Left lung (tissue), 10 donors: ENCODE results near the gene NCOA7. TPM values are rescaled to one million over a fixed set of nuclear protein-coding genes. Genes with fewer than 3 reads are reported as not detected.
"Not testable (repeated sequence)": the region's sequence is repeated elsewhere in the genome, so short reads cannot be mapped to it uniquely, and the experiment has no call there.

Experiments used
- ATAC-seq: fragments of 200-7000 bp; cut with Tn5 transposase; one replicate; pipeline ENCODE4 v1.9.1; 2020; ENCODE audit warnings: moderate library complexity
- DNase-seq, 4 donors: peaks; one replicate each; pipeline ENCODE4 v3.0.0-alpha.2; 2013 to 2020
- H3K27ac ChIP-seq, 2 donors: fragments of 200-600 bp; sonication (generic) in 1 of 2; one replicate each; pipeline versions ENCODE4 v1.5.0 to v1.8.0; 2020 to 2021
- H3K27me3 ChIP-seq, 2 donors: fragments of 200-600 bp; sonication (generic) in 1 of 2; one replicate each; pipeline versions ENCODE4 v1.5.0 to v1.8.0; 2020 to 2021
- H3K36me3 ChIP-seq, 2 donors: fragments of 200-600 bp; sonication (generic) in 1 of 2; one replicate each; pipeline versions ENCODE4 v1.5.0 to v1.8.0; 2020 to 2021
- H3K4me1 ChIP-seq, 2 donors: fragments of 200-600 bp; one replicate each; pipeline ENCODE4 v1.8.0; 2021
- H3K4me3 ChIP-seq, 2 donors: fragments of 200-600 bp; sonication (generic) in 1 of 2; one replicate each; pipeline versions ENCODE4 v1.5.0 to v1.8.0; 2020 to 2021; ENCODE audit warnings: mild to moderate bottlenecking in 1 of 2
- H3K9me3 ChIP-seq, 2 donors: fragments of 200-600 bp; sonication (generic) in 1 of 2; one replicate each; pipeline versions ENCODE4 v1.5.0 to v1.8.0; 2020 to 2021
- CTCF ChIP-seq, 2 donors: fragments of 200-600 bp; sonication (generic) in 1 of 2; IDR thresholded peaks; one replicate each; pipeline versions ENCODE4 v1.5.0 to v1.8.0; 2021; ENCODE audit warnings: antibody characterized with exemption in 2 of 2
- intact Hi-C, 2 donors: fragments of 100-400 bp; cut with DNase I; formaldehyde crosslinking; loops; one replicate each; pipeline versions ENCODE4 v1.11.2 to v1.14.2; 2022
- polyA plus RNA-seq, 6 donors: library from polyadenylated mRNA; unstranded; fragments of 120-200 nt; gene quantifications; one replicate each; pipeline ENCODE4 v1.2.1, GENCODE V29; 2013; ENCODE audit not compliant: insufficient read length in 6 of 6
- total RNA-seq, 2 donors: library from RNA; stranded (reverse); fragmentation: NEBNext Ultra II Directional; extraction: Animal tissue kit (Norgen Biotek cat#: 25700); gene quantifications; one replicate each; pipeline ENCODE4 v1.2.1, GENCODE V29; 2021
- donor health status: DM: no; HTN: yes; CAD: no.
- donor health status: DM: no; HTN: no; CAD: no.

NCOA7 gene
- total and polyA plus RNA-seq, 8 donors = 16.1 to 94.3 (median 18.3) TPM

DNA sequence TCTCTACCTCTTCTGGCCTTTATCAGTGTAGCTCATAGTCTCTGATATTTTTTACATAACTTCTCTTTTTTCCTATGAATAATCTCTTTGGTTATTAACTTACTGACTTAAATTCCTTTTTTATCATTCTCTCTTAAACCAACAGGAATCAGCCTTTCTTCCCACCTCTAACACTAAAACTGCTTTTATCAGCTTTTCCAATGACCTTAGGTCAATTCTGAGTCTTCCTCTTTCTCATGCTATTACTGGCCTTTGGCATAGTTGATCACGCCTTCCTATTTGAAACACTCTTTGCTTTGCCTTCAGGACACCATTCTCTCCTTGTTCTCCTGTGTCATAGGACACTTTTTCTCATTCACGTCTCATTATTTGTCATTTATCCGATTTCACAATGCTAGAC, 157.7 kb downstream of the NCOA7 start:
- Histone ChIP-seq H3K4me1 (peaks cover 12 to 52% of the 10 kb centered on the region in 2 donors), H3K27me3 (no peaks in the 10 kb centered on the region), H3K4me3 (no peak overlapping the region), H3K27ac (peak overlapping the region; percentile 68 to 69), H3K36me3 (no peaks in the 10 kb centered on the region), H3K9me3 (no peaks in the 10 kb centered on the region)
- intact Hi-C loops = no loop called here
- no peak for TF ChIP-seq CTCF (IDR thresholded peaks at IDR 0.05)
- no peak for DNase-seq
- ATAC-seq = no peak

DNA sequence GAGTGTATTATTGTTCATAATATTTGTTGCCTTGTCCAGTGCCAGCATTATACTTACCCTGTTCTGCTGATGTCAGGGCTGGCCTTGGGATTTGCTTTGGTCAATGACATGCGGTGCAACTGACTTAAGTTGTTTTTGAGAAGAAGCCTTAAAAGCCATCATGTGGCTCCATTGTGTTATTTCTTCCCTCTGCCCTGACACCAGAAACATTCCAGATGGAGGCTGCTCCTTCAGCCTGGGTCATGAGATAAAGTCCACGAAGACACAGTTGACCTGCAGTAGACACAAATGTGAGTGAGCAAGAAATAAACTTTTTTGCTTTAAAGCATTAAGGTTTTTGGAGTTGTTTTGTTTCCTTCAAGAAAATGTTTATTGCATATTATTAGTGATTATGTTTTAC, 158.3 kb downstream of the NCOA7 start:
- DNase-seq = no peak

GRCh38 chr6:125950293-125950692, 159.5 kb downstream of the NCOA7 start:
- no peaks in the 10 kb centered on the region for H3K27me3 ChIP-seq
- no peak overlapping the region for H3K27ac ChIP-seq
- intact Hi-C loops = no loop called here
- H3K36me3 ChIP-seq = no peaks in the 10 kb centered on the region
- H3K4me1 ChIP-seq = peaks cover 5 to 33% of the 10 kb centered on the region in 2 donors
- H3K9me3 ChIP-seq = no peaks in the 10 kb centered on the region
- no peak overlapping the region for H3K4me3 ChIP-seq
- DNase-seq = no peak
- ATAC-seq = no peak
- no peak for TF ChIP-seq CTCF (IDR thresholded peaks at IDR 0.05)

More for the DNA sequence above, 158.3 kb downstream of the NCOA7 start:
- Histone ChIP-seq H3K4me3 (no peak overlapping the region), H3K36me3 (no peaks in the 10 kb centered on the region), H3K4me1 (peaks cover 12 to 46% of the 10 kb centered on the region in 2 donors), H3K27ac (no peak overlapping the region), H3K9me3 (no peaks in the 10 kb centered on the region), H3K27me3 (no peaks in the 10 kb centered on the region)
- intact Hi-C loops = no loop called here
- ATAC-seq = no peak
- TF ChIP-seq CTCF (IDR thresholded peaks at IDR 0.05) = no peak

DNA sequence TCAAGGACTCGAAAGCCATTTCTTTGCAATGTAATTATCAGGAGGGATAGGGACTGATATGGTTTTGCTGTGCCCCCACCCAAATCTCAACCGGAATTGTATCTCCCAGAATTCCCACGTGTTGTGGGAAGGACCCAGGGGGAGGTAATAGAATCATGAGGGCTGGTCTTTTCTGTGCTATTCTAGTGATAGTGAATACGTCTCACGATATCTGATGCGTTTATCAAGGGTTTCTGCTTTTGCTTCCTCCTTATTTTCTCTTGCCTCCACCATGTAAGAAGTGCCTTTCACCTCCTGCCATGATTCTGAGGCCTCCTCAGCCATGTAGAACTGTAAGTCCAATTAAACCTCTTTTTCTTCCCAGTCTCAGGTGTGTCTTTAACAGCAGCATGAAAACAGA, 160.0 kb downstream of the NCOA7 start:
- ATAC-seq, H3K36me3 ChIP-seq, H3K27ac ChIP-seq, H3K9me3 ChIP-seq, DNase-seq, H3K4me3 ChIP-seq, H3K27me3 ChIP-seq, intact Hi-C loops: not testable (repeated sequence)
- peaks cover 4 to 29% of the 10 kb centered on the region in 2 donors for H3K4me1 ChIP-seq

DNA sequence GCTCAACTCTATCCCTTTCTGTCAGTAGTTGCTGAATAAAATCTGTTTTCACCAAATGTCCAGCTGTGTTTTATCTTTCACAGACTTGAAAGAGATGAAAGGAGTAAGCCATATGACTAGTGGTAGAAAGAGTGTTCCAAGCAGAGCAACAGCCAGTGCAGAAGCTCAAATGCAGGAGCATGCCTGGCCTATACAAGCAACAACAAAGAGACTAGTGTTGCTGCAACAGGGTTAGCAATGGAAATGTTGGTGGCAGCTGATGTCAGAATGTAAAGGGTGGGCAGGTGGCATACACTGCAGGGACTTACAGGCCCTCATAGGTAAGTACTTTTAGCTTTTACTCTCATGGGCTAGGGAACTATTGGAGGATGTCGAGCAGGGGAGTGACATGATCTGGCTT, 160.6 kb downstream of the NCOA7 start:
- no peak overlapping the region for H3K4me3 ChIP-seq
- no peak for DNase-seq
- no peaks in the 10 kb centered on the region for H3K27me3 ChIP-seq
- H3K36me3 ChIP-seq = no peaks in the 10 kb centered on the region
- no peak overlapping the region for H3K27ac ChIP-seq
- ATAC-seq = no peak
- no peak for TF ChIP-seq CTCF (IDR thresholded peaks at IDR 0.05)
- H3K4me1 ChIP-seq = peaks cover 4 to 23% of the 10 kb centered on the region in 2 donors
- intact Hi-C loops = no loop called here
- no peaks in the 10 kb centered on the region for H3K9me3 ChIP-seq

DNA sequence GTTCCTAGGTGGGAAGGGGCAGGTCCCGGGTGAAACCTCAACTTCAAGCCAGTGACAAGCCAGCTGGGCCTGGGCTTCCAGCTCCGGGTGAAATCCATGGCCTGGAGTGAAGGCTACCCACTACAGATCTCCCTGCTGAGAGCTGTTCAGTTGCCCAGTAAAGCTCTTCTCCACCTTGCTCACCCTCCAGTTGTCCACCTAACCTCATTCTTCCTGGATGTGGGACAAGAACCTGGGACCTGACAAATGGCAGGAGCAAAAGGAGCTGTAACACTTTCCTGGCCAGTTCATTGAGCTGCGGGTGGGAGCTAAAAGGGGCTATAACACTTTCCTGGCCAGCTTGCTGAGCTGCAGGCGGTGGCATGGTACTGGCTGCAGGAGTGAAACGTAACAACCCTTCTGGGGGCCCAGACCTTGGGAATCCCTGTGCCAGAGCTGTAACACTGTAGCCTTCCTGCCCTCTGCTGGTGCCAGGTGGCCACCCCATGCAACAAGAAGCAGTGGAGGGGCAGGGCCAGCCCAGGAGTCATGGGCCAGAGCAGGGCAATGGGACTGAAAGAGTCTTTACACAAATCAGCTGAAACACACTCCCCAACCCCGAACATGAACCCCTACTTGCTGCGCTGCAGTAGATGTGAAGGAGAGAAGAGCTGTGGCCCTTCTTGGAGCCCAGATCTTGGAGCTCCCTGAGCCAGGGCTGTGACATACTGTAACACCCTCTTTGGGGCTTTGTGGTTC, 162.2 kb downstream of the NCOA7 start:
- DNase-seq = peak in 1 of 4 donors; percentile 61
- intact Hi-C loops = no loop called here
- H3K4me3 ChIP-seq = no peak overlapping the region
- peaks cover under 1 to 20% of the 10 kb centered on the region in 2 donors for H3K4me1 ChIP-seq
- H3K27me3 ChIP-seq = no peaks in the 10 kb centered on the region
- H3K9me3 ChIP-seq = no peaks in the 10 kb centered on the region
- H3K36me3 ChIP-seq = no peaks in the 10 kb centered on the region
- no peak for ATAC-seq
- H3K27ac ChIP-seq = no peak overlapping the region
- TF ChIP-seq CTCF (IDR thresholded peaks at IDR 0.05) = no peak
